Colonic mucosa (tissue), 4 donors: Measurements from ENCODE around the gene REC114. TPM values are rescaled to one million over a fixed set of nuclear protein-coding genes. Genes with fewer than 3 reads are reported as not detected.
A peak's percentile ranks its signal among the peaks of the same experiment; 100 is the strongest.
"Not testable (repeated sequence)": the region's sequence is repeated elsewhere in the genome, so short reads cannot be mapped to it uniquely, and the experiment has no call there.

ENCODE experiments used
- DNase-seq: peaks from one replicate; pipeline ENCODE4 v3.0.0-alpha.2; 2020
- H3K27ac ChIP-seq: fragments of 200-600 bp; one replicate; pipeline ENCODE4 v1.8.0; 2021
- H3K27me3 ChIP-seq: fragments of 200-600 bp; one replicate; pipeline ENCODE4 v1.8.0; 2021
- H3K36me3 ChIP-seq: fragments of 200-600 bp; one replicate; pipeline ENCODE4 v1.8.0; 2021
- H3K4me1 ChIP-seq: fragments of 200-600 bp; one replicate; pipeline ENCODE4 v1.8.0; 2021; ENCODE audit warnings: mild to moderate bottlenecking
- H3K4me3 ChIP-seq: fragments of 200-600 bp; one replicate; pipeline ENCODE4 v1.8.0; 2021
- H3K9ac ChIP-seq, 2 donors: one replicate each; pipeline ENCODE4 v1.7.0; 2013; ENCODE audit warnings: control low read depth in 2 of 2, low read depth in 2 of 2, low read length in 2 of 2
- H3K9me3 ChIP-seq: fragments of 200-600 bp; one replicate; pipeline ENCODE4 v1.8.0; 2021
- intact Hi-C: fragments of 100-400 bp; cut with DNase I; formaldehyde crosslinking; loops from one replicate; pipeline ENCODE4 v1.14.1; 2022
- total RNA-seq, 2 donors: library from RNA; stranded (reverse); fragmentation: NEBNext Ultra II Directional in 1 of 2; extraction: Animal tissue kit (Norgen Biotek cat#: 25700) in 1 of 2; gene quantifications; one replicate each; pipeline ENCODE4 v1.2.1, GENCODE V29; 2021
- TF ChIP-seq, protein P1 (sequence below): fragments of 200-600 bp; IDR thresholded peaks from one replicate; pipeline ENCODE4 v1.8.0; 2022; ENCODE audit warnings: antibody characterized with exemption, mild to moderate bottlenecking
- donor health status: healthy.
- donor health status: DM: no; HTN: no; CAD: no.
- donor health status: DM: no; HTN: no; CAD: no.

The REC114 gene
- total RNA-seq, 2 donors from 2014 or later = not detected

DNA sequence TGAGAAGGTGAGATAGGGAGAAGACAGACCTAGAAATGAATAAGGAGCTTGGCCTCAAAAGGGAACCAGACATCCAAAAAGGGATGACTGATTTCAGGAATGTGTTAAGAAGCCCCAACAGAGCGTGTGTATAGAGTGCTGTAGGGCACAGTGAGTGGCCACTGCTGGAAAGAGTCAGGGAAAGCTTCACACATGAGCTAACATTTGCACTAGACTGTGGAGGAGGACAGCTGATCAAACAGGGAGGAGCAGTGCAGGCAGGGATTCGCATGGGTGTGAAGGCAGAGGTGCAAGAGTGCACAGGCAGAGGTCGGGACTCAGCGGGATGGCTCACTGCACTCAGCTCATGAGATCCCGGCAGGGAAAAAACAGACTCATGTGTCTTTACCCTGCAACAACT lies 128.4 kb downstream of the REC114 start:
- intact Hi-C loops = no loop called here
- Histone ChIP-seq H3K9me3 (no peaks in the 10 kb centered on the region), H3K36me3 (peaks cover 4% of the 10 kb centered on the region), H3K4me3 (no peak overlapping the region), H3K9ac (no peak overlapping the region), H3K27me3 (no peaks in the 10 kb centered on the region), H3K4me1 (peaks cover 10% of the 10 kb centered on the region), H3K27ac (peak overlapping the region; percentile 2)
- TF ChIP-seq, protein P1, sequence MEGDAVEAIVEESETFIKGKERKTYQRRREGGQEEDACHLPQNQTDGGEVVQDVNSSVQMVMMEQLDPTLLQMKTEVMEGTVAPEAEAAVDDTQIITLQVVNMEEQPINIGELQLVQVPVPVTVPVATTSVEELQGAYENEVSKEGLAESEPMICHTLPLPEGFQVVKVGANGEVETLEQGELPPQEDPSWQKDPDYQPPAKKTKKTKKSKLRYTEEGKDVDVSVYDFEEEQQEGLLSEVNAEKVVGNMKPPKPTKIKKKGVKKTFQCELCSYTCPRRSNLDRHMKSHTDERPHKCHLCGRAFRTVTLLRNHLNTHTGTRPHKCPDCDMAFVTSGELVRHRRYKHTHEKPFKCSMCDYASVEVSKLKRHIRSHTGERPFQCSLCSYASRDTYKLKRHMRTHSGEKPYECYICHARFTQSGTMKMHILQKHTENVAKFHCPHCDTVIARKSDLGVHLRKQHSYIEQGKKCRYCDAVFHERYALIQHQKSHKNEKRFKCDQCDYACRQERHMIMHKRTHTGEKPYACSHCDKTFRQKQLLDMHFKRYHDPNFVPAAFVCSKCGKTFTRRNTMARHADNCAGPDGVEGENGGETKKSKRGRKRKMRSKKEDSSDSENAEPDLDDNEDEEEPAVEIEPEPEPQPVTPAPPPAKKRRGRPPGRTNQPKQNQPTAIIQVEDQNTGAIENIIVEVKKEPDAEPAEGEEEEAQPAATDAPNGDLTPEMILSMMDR = no peak
- no peak for DNase-seq

DNA sequence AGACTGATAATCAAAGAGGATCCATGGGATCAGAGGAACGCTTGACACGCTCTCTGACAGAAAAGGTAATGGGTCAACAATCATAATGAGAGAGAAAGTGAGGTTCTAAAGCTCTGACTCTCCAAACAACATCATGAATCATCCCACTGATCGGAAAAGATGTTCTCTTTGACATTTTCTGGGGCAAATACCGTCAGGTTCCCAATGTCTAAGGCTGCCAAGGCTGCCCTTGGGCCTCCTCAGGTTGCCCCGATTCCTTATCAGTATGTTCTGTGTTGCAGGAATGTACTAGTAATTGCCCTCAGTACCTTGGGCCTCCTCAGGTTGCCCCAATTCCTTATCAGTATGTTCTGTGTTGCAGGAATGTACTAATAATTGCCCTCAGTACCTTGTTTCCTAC lies 129.3 kb downstream of the REC114 start:
- TF ChIP-seq, protein P1 = no peak
- no peak overlapping the region for H3K27ac ChIP-seq

DNA sequence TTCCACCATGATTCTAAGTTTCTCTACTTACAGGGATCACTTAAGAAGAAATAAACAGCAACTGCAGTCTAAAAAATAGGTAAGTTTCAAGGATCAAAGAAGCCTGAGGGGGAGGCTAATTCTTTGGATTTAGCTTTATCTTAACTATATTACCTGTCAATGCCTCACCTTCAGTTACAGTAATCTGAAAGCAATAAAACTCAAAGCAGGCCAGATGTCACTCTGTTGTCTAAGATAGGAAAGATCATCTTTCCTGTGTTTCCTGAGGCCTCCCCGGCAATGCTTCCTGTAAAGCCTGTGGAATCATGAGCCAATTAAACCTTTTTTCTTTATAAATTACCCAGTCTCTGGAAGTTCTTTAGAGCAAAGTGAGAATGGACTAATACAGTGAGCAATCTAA lies 130.1 kb downstream of the REC114 start:
- intact Hi-C loops = no loop called here
- peaks cover 4% of the 10 kb centered on the region for H3K36me3 ChIP-seq
- H3K9ac ChIP-seq = peak overlapping the region in 1 of 2 donors; percentile 7
- DNase-seq = no peak
- peak overlapping the region; percentile 80 for H3K27ac ChIP-seq
- H3K27me3 ChIP-seq = no peaks in the 10 kb centered on the region
- H3K4me3 ChIP-seq = no peak overlapping the region
- peaks cover 15% of the 10 kb centered on the region for H3K4me1 ChIP-seq
- TF ChIP-seq, protein P1 = no peak
- no peaks in the 10 kb centered on the region for H3K9me3 ChIP-seq

More for the DNA sequence above, 129.3 kb downstream of the REC114 start:
- DNase-seq = no peak
- intact Hi-C loops = no loop called here
- peaks cover 13% of the 10 kb centered on the region for H3K4me1 ChIP-seq
- H3K9ac ChIP-seq = no peak overlapping the region
- H3K27me3 ChIP-seq = no peaks in the 10 kb centered on the region
- no peaks in the 10 kb centered on the region for H3K9me3 ChIP-seq
- peaks cover 4% of the 10 kb centered on the region for H3K36me3 ChIP-seq
- no peak overlapping the region for H3K4me3 ChIP-seq

DNA sequence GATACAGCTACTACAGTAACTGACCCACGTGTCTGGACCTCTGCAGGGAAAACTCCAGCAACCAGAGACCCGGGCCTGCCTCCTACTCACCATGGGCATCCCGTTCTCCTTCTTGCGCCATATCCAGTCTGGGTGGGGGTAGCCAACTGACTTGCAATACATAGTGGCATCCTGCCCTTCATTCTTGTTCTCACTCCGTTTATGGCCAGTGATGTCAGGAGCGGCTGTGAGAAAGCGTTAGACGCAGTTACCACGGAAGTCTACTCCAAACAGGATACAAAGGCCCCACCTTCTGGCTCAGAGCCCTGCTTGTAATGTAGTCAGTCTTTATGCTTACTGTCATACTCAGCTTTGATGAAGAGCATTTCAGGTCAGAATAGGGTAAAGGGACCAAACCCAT lies 130.6 kb downstream of the REC114 start:
- Histone ChIP-seq H3K36me3 (peaks cover 4% of the 10 kb centered on the region), H3K9ac (peak overlapping the region in 1 of 2 donors; percentile 7), H3K27ac (peak overlapping the region; percentile 80)

DNA sequence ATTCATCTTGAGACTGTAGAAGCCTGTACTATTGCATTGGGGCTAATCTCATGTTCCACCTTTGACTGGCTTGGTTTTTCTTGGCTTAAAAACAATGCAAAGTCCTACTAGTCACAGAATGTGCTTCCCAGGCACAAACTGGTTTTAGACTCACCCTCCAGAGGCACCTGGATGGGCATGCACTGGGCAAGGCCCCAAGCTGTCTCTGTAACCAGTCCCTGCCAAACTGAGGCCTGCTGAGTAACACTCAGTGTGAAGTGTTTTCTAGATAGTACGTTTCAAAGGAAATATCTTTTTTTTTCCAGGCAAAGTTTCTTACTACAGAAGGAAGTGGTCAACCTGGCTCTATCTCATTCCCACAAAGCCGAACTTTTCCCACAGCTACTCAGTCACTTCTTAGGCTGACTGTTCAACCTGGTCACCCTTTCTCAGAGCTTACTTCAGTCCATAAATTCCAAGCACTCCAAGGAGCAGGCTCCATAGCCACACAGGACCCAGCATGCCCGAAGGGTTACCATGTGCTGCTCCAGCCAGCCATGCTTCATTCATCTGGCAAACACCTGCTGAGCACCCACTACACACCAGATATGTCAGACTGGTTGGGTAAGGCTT lies 132.8 kb downstream of the REC114 start:
- no peak overlapping the region for H3K4me3 ChIP-seq
- DNase-seq = no peak
- no peaks in the 10 kb centered on the region for H3K27me3 ChIP-seq
- peaks cover 4% of the 10 kb centered on the region for H3K36me3 ChIP-seq
- H3K9ac ChIP-seq = no peak overlapping the region
- H3K27ac ChIP-seq = no peak overlapping the region
- H3K4me1 ChIP-seq = peaks cover 18% of the 10 kb centered on the region
- no peaks in the 10 kb centered on the region for H3K9me3 ChIP-seq
- intact Hi-C loops = no loop called here
- TF ChIP-seq, protein P1 = no peak

More for the DNA sequence above, 130.6 kb downstream of the REC114 start:
- intact Hi-C loops = no loop called here
- Histone ChIP-seq H3K9me3 (no peaks in the 10 kb centered on the region), H3K4me3 (no peak overlapping the region), H3K4me1 (peaks cover 16% of the 10 kb centered on the region), H3K27me3 (no peaks in the 10 kb centered on the region)
- TF ChIP-seq, protein P1 = no peak
- peak; percentile 91 for DNase-seq

DNA sequence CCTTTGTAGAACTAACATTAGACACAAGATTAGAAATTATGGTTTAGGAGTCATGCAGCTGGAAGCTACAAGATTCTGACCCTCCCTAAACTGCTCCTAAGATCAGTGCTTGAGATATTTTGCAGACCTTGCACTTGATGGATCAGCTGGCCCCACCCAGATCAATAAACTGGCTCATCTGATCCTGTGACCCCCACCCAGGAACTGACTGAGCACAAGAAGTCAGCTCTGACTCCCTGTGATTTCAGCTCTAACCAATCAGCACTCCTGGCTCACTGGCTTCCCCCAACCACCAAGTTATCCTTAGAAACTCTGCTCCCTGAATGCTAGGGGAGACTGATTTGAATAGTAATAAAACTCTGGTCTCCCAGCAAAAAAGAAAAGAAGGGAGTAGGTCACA lies 134.6 kb downstream of the REC114 start:
- Histone ChIP-seq H3K27ac (peak overlapping the region; percentile 72), H3K4me1 (peaks cover 18% of the 10 kb centered on the region)
- DNase-seq, H3K36me3 ChIP-seq, intact Hi-C loops, H3K27me3 ChIP-seq, H3K9me3 ChIP-seq, H3K9ac ChIP-seq, H3K4me3 ChIP-seq: not testable (repeated sequence)
